ENCODE results near the gene SRRM4.

SRRM4 gene

DNA sequence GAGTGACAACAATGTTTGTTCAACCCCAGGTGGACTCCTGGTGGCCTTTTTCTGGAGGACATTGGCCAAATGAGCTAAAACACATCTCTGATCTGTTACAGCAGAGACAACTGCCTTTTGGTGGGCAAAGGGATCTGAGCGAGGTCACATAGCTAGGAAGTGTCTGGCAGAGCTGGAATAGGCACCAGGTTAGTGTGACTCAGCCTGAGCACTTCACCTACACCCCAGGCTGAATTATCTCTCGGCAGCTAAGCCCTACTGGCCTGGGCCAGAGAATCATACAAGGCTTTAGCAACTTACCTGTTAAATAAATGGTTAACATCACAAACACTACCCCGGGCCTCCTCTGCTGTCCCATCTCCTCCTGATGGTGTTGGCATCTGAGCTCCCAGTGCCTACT is 147.2 kb downstream of the SRRM4 start:
- no peak for DNase-seq

GRCh38 chr12:119129827-119130434 is 148.6 kb downstream of the SRRM4 start:
- no peak for DNase-seq

GRCh38 chr12:119130523-119130922 is 149.2 kb downstream of the SRRM4 start:
- DNase-seq, result no peak

DNA sequence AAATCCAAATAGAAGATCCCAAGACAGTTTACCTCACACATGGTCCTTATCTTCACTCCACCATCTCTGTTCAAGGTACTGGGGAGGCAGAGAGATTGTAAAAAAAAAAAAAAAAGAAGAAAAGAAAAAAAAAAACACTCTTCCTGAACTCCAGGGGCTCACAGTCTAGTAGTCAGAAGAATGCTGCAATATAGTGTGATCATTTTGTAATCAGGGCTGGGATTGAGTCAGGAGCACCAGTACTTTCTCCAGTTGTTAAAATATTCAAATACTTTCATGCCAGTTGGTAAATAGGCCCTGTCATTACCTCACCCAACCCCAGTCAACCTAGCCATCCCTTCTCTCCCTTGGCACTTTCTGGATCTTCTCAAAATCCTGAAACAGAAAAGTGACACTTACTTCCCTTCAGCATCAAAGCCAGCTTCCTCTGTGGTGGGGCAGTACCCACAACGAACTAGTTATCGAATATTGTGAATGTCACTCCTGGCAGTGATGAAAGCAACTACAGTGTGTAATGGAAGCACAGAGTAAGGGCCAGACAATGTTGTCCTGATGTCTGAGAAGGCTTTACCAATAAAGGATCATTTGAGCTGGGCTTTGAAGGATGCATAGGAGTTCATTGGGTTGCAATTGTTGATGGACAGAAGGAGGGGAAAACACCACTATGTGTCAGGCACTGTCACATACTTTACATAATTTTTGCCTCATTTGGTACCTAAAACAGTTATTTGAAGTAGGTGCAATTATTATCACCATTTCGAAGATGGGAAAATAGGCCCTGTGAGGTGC is 153.1 kb downstream of the SRRM4 start:
- DNase-seq, result no peak

- DNase-seq, result no peak
These were observed 155.6 kb downstream of the SRRM4 start for GRCh38 chr12:119136811-119137410.

- no peak for DNase-seq
These were observed 158.1 kb downstream of the SRRM4 start for GRCh38 chr12:119139448-119139847.

- DNase-seq, result no peak
These were observed 164.0 kb downstream of the SRRM4 start for GRCh38 chr12:119145367-119145766.

DNA sequence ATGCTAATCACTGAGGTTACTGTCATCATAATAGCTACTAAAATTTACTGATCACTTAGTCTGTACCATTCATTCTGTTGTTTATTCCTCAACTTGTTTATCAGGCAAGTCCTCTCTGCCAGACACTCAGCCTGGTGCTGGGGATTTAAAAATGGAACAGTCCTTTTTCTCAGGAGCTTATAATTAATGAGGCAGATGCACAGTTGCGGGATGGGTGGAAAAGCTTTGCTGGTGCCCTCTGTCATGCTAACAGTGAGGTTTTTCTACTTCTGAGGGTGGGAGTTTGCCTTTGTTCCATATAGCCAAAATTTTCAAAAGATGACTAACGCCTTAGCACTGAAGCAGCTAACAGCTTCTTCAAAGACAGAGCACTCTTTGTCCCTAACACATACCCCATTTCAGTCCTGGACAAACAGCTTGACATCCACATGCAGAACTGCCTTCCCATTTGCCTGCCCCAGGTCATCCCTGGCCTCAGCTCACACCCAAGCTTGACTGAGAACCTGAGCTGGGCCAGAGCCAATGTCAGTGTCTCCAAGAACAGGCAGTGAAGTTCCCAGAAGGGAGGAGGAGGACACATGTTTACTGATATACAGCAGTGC is 166.6 kb downstream of the SRRM4 start:
- DNase-seq, result no peak

DNA sequence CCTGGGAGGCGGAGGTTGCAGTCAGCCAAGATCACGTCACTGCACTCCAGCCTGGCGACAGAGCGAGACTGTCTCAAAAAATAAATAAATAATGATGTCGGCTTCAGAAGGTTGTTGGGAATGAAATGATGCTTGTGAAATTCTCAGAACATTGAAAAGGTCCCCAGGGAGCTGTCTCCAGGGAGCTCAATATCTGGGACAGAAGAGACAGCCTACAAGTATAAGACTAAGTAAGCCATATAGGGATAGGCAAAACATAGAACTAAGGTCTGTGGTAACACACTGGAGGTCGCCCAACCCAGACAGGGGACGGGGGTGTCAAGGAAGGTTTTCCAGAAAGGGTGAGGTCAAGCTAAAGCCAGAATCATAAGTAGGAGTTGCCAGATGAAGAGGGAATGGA is 167.9 kb downstream of the SRRM4 start:
- DNase-seq, result no peak

- no peak for DNase-seq
These were observed 170.2 kb downstream of the SRRM4 start for GRCh38 chr12:119151445-119152026.

GRCh38 chr12:119153477-119154434 is 172.4 kb downstream of the SRRM4 start:
- peak; percentile 34 for DNase-seq

- DNase-seq, result peak; percentile 7
These were observed 173.1 kb downstream of the SRRM4 start for GRCh38 chr12:119154435-119154818.

DNA sequence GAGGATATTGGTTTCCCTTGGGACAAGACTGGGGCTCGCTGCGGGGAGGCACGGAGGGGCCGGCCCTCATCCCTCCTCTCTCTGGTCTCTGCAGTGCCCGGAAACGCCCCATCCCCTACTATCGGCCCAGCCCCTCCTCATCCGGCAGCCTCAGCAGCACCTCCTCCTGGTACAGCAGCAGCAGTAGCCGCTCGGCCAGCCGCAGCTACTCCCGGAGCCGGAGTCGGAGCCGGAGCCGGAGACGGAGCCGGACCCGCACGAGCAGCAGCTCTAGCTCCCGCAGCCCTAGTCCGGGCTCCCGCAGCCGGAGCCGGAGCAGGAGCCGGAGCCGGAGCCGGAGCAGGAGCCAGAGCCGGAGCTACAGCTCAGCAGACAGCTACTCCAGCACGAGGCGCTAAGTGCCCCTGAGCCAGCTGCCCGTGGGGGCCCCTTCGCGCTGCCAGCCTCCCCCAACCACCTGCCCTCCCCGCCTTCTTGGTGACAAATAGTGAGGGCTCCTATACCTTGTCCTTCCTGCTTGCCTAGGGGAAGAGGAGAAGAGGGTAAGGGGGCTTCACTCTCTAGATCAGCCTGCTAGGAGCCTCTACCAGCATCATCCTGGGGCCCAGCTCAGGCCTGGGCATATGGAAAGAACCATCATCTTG is 175.2 kb downstream of the SRRM4 start:
- no peak for DNase-seq

GRCh38 chr12:119157528-119157927 is 176.2 kb downstream of the SRRM4 start:
- DNase-seq, result no peak

DNA sequence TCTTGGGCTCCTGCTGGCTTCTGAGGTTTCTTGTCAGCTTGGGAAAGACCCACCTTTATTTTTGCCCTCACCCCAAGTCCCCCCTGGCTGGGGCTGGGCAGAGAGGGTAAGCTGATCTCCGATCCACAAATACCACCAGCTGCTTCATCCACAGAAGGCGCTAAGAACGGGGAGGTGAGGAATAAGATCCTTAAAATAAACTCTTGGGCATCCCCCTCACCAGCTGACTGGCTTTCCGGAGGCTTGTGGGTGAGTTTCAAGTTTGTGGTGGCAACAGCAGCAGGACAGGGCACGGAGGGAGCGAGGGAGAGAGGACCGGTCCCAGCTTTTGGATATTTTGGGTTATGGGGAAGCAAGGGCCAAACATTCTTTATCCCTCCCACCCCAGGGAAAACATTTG is 176.6 kb downstream of the SRRM4 start:
- no peak for DNase-seq

GRCh38 chr12:119158402-119158801 is 177.1 kb downstream of the SRRM4 start:
- DNase-seq, result no peak

DNA sequence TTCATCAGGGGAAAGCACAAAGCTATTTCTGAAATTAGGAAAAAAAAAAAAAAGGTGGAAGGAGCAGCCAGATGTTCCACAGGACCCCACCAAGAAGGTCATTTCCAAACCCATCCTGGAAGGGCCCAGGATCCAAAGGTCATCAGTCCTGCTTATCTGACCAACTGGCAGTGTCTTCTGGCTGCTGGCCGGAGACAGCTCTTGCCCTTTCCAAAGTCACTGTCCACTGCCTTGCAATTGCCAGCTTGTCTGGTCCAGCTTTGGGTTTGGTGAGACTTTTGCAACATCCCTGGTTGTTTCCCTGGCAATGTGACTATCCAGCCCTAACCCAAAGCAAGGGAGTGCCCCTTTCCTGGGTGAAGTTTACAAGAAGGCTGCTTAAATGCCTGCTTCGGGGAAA is 178.5 kb downstream of the SRRM4 start:
- DNase-seq, result no peak

DNA sequence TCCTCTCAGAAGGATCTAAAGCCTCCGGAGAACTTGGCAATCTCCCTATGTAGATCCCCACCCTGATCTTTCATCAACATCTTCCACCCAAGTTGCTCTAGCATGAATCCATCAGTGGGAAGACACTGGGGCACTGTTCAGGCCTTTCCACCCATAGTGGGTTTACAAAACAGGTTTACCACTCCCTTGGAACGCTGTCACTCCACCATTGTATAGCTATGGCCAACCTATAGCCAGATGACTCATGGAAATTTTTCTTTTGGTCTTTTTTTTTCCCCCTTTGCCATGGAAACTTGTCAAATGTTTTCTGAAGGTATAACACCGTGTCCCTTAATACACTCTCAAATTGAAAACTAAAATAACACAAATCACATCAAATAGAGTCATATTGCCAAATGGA is 186.6 kb downstream of the SRRM4 start:
- DNase-seq, result no peak

GRCh38 chr12:119168721-119169120 is 187.4 kb downstream of the SRRM4 start:
- no peak for DNase-seq

DNA sequence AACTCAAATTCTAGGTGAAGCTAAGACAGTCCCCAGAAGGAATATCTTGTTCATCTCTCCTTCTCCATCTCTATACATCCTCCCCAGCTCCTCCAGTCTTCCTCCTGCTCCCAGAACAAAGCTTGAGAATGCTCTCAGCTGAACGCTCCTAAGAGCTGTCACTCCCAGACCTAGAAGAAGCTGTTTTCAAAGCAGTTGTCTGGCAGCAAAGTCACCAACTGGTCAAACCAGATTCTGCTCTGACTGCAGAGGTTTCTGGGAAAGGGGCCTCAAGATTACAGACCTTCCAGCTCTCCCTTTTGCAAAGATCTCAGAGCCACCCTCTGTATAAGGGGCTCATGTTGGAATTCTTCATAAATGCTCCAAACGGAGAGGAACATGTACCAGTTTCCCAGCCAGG is 187.8 kb downstream of the SRRM4 start:
- DNase-seq, result no peak

- DNase-seq, result no peak
These were observed 189.9 kb downstream of the SRRM4 start for GRCh38 chr12:119171291-119171690.
